ENCODE results near the gene KIF18A. TPM values are rescaled to one million over a fixed set of nuclear protein-coding genes. Genes with fewer than 3 reads are reported as not detected.

KIF18A gene
- total RNA-seq, 2 experiments from 2014 or later, result 31.8 to 34.5 TPM

Small RNA genes within 50 kb of the gene (microRNA-seq; reads per million reads assigned to microRNA genes)
- gene MIR610 (ENCODE audit: borderline microRNAs expressed, borderline replicate concordance), result 1.3 reads per million

Other genes with a start within 250 kb of the KIF18A start
- gene METTL15, start 232 bp upstream of the KIF18A start, total RNA-seq, result 10 to 100 TPM in 1 of 2 experiments, 1 to 10 TPM in 1; 9.6 to 11.6 TPM

All from activated CD4-positive, alpha-beta T cell treated with anti-CD3 and anti-CD28 coated beads, Interleukin-2, amount 10 ng/mL, durations not matched to agents 7 days and 5 days (primary cell).